Measurements from ENCODE around the gene MGAT4C.

DNA sequence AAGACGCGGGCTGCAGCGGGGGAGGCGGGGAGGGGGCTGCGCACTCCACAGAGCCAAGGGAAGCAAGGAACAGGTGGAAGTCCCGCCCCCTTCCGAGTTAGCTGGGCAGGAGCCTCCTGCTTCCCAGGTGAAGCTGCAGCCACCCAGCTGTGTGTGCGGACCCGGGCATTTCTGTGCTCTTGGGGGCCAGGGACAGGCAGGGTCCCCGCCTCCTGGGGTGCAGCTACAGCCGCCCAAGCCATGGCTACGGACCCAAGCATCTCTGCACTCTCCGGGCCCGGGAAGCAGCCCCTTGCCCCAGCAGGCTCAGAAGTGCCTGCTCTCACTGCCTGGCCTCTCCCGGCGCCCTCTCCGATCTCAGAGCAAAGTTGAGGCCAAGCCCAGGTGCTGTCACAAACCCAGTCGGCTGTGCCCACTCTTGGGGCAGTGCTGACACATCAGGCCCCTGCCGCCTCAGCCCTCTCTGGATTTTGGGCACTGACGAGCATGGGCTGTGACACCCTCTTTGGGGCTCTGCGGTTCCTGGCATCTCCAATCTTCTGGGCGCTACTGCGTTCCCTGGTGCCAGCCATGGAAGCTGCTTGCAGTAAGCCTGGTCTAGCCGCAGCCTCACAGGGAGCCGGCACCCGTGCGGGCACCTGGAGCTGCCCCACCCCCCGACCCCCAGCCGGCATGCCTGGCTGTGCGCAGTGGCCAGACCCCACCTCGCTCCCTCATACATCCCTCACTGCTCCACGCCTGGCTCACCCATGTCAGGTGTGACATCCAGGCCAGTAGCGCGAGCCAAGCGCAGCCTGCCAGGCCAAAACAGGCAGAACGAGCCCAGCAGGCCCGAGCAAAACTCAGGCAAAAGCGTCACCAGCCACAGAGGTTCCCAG lies 8.5 kb upstream of the MGAT4C start:
- TF ChIP-seq POLR2A (IDR thresholded peaks at IDR 0.05), result no peak
- TF ChIP-seq, protein P1, sequence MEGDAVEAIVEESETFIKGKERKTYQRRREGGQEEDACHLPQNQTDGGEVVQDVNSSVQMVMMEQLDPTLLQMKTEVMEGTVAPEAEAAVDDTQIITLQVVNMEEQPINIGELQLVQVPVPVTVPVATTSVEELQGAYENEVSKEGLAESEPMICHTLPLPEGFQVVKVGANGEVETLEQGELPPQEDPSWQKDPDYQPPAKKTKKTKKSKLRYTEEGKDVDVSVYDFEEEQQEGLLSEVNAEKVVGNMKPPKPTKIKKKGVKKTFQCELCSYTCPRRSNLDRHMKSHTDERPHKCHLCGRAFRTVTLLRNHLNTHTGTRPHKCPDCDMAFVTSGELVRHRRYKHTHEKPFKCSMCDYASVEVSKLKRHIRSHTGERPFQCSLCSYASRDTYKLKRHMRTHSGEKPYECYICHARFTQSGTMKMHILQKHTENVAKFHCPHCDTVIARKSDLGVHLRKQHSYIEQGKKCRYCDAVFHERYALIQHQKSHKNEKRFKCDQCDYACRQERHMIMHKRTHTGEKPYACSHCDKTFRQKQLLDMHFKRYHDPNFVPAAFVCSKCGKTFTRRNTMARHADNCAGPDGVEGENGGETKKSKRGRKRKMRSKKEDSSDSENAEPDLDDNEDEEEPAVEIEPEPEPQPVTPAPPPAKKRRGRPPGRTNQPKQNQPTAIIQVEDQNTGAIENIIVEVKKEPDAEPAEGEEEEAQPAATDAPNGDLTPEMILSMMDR (IDR thresholded peaks at IDR 0.05), result no peak
